Stimulated activated CD8-positive, alpha-beta memory T cell treated with anti-CD3 and anti-CD28 coated beads, Interleukin-7, amount 100 ng/mL, for 1 hour (primary cell): ENCODE data around the gene RGPD4.

Source experiments
- DNase-seq, 2 donors: peaks; one replicate each; pipeline ENCODE4 v3.0.0-alpha.2; 2020; ENCODE audit warnings: low read depth in 2 of 2

RGPD4 gene

GRCh38 chr2:107927034-107927534 is 100.4 kb downstream of the RGPD4 start:
- DNase-seq = no peak

- no peak for DNase-seq
Observed at GRCh38 chr2:107931412-107931811, 104.7 kb downstream of the RGPD4 start.

- DNase-seq = no peak
Observed at GRCh38 chr2:107932488-107932887, 105.8 kb downstream of the RGPD4 start.

- no peak for DNase-seq
Observed at GRCh38 chr2:107932979-107933378, 106.3 kb downstream of the RGPD4 start.

- DNase-seq = no peak
Observed at GRCh38 chr2:107936433-107937359, 110.0 kb downstream of the RGPD4 start.
